HEK293T (cell line): ENCODE results near the gene DSPP.

Experiments used
- ARNT ChIP-seq: fragments of 450-650 bp; IDR thresholded peaks from 2 replicates; pipeline ENCODE4 v1.6.1; 2017; ENCODE audit warnings: mild to moderate bottlenecking
- BHLHE40 ChIP-seq: fragments of 450-650 bp; IDR thresholded peaks from 2 replicates; pipeline ENCODE4 v1.6.1; 2016; ENCODE audit warnings: mild to moderate bottlenecking, moderate library complexity, borderline replicate concordance
- CTBP1 ChIP-seq: fragments of 450-650 bp; IDR thresholded peaks from 2 replicates; pipeline ENCODE4 v1.6.1; 2016; ENCODE audit warnings: borderline replicate concordance
- ELF4 ChIP-seq: fragments of 450-650 bp; IDR thresholded peaks from 2 replicates; pipeline ENCODE4 v1.6.1; 2017; ENCODE audit warnings: antibody characterized with exemption
- FOXK2 ChIP-seq: fragments of 450-650 bp; IDR thresholded peaks from 2 replicates; pipeline ENCODE4 v1.6.1; 2016; ENCODE audit warnings: mild to moderate bottlenecking
- FOXM1 ChIP-seq: fragments of 450-650 bp; IDR thresholded peaks from 2 replicates; pipeline ENCODE4 v1.6.1; 2017; ENCODE audit warnings: mild to moderate bottlenecking, borderline replicate concordance
- L3MBTL2 ChIP-seq: fragments of 450-650 bp; conservative IDR thresholded peaks from 2 replicates; pipeline ENCODE4 v1.6.1; 2016; ENCODE audit warnings: mild to moderate bottlenecking
- NFRKB ChIP-seq: fragments of 450-650 bp; IDR thresholded peaks from 2 replicates; pipeline ENCODE4 v1.6.1; 2016; ENCODE audit warnings: mild to moderate bottlenecking, moderate library complexity
- PKNOX1 ChIP-seq: fragments of 450-650 bp; IDR thresholded peaks from 2 replicates; pipeline ENCODE4 v1.6.1; 2016
- SP1 ChIP-seq: fragments of 450-650 bp; IDR thresholded peaks from 2 replicates; pipeline ENCODE4 v1.6.1; 2017
- SUZ12 ChIP-seq: fragments of 450-650 bp; IDR thresholded peaks from 2 replicates; pipeline ENCODE4 v1.6.1; 2016; ENCODE audit warnings: mild to moderate bottlenecking

- TF ChIP-seq FOXM1 (no peak), PKNOX1 (no peak), BHLHE40 (no peak), ELF4 (no peak), SP1 (no peak), FOXK2 (no peak), NFRKB (no peak), CTBP1 (no peak), L3MBTL2 (no peak), SUZ12 (no peak), ARNT (no peak)
Measured at GRCh38 chr4:87654487-87655044, 46.2 kb downstream of the DSPP start.
